ENCODE results near the gene MYOC. TPM values are rescaled to one million over a fixed set of nuclear protein-coding genes. Genes with fewer than 3 reads are reported as not detected.

Gene MYOC
- total RNA-seq, 1 experiment from 2014 or later = not detected

GRCh38 chr1:171655746-171656116 lies 3.2 kb upstream of the MYOC start:
- BruUV-seq (replicated peaks) = no TSS peak
- no peaks in the 10 kb centered on the region for H3K79me2 ChIP-seq (ENCODE audit: insufficient read depth, low read length)
- TF ChIP-seq RAD21 (IDR thresholded peaks at IDR 0.05; ENCODE audit: low read depth) = no peak
- TF ChIP-seq ZBTB33 (IDR thresholded peaks at IDR 0.05; ENCODE audit: extremely low read depth, insufficient replicate concordance, low read length) = no peak
- TF ChIP-seq FOSL1 (IDR thresholded peaks at IDR 0.05; ENCODE audit: low read depth) = no peak
- no peak for TF ChIP-seq SP1 (IDR thresholded peaks at IDR 0.05; ENCODE audit: low read depth)
- no peak for TF ChIP-seq EZH2phosphoT487 (IDR thresholded peaks at IDR 0.05; ENCODE audit: borderline replicate concordance)
- no peak for TF ChIP-seq ZNF274 (IDR thresholded peaks at IDR 0.05; ENCODE audit: low read depth, low read length)
- no peak for TF ChIP-seq ATF3 (IDR thresholded peaks at IDR 0.05)
- TF ChIP-seq MAX (IDR thresholded peaks at IDR 0.05) = no peak
- no peak for TF ChIP-seq EGR1 (IDR thresholded peaks at IDR 0.05; ENCODE audit: low read depth)
- TF ChIP-seq JUND (IDR thresholded peaks at IDR 0.05) = no peak
- no peaks in the 10 kb centered on the region for H3K36me3 ChIP-seq (ENCODE audit: control insufficient read depth in 1 of 2, insufficient read depth in 2 of 2, low read length in 2 of 2)
- no peak overlapping the region for H3K9ac ChIP-seq (ENCODE audit: low read length)
- H3K9me2 ChIP-seq (ENCODE audit: insufficient read depth) = no peaks in the 10 kb centered on the region
- peaks cover 0 to 13% of the 10 kb centered on the region in 2 experiments; a peak in 3 of 4 replicates for H3K4me1 ChIP-seq (ENCODE audit: control insufficient read depth in 1 of 2, insufficient read depth in 2 of 2, low read length in 2 of 2)
- POLR2A ChIA-PET = no interaction called here
- H4K20me1 ChIP-seq (ENCODE audit: insufficient read depth) = no peaks in the 10 kb centered on the region
- intact Hi-C loops (cut with micrococcal nuclease) = no loop called here
- H3K9me3 ChIP-seq (ENCODE audit: control insufficient read depth in 1 of 2, insufficient read depth in 1 of 2, low read depth in 1 of 2, low read length in 2 of 2) = no peaks in the 10 kb centered on the region
- DNase-seq (ENCODE audit: low read depth, low spot score) (no peak), ATAC-seq (peak; percentile 19; the same call in 1 of the 2 replicates)
- CTCF ChIA-PET = interaction anchor here (1.2 to 2.1 kb wide), 4 partner anchors 11 to 330 kb away, joined by 3 to 10 read pairs (median 5); no protein-coding TSS in a partner anchor
- no peak overlapping the region for H3K27ac ChIP-seq (ENCODE audit: low read depth, low read length)
- no peak overlapping the region for H3K4me3 ChIP-seq (replicated peaks in 1 of 2; ENCODE audit: low read depth in 1 of 2, low read length in 2 of 2)
- RAD21 ChIA-PET (ENCODE audit: low non-redundant PET in 1 of 2, low total read pairs in 2 of 2, uncharacterized antibody in 2 of 2, unreplicated experiment in 2 of 2) = no interaction called here
- no peaks in the 10 kb centered on the region for H3K27me3 ChIP-seq (ENCODE audit: insufficient read depth, low read length)
- peak overlapping the region; percentile 4; the same call in 1 of the 2 replicates for H3K4me2 ChIP-seq (ENCODE audit: low read length)
- peak overlapping the region; percentile 19 for H2AFZ ChIP-seq (ENCODE audit: low read depth, low read length, poor library complexity, severe bottlenecking)
